Naive B cell (primary cell): Measurements from ENCODE around the gene ENPP3. TPM values are rescaled to one million over a fixed set of nuclear protein-coding genes. Genes with fewer than 3 reads are reported as not detected.

Source experiments
- ATAC-seq, 2 donors: fragments of 150-1000 bp; cut with Tn5 transposase; 2 replicates each; pipeline ENCODE4 v1.10.0; 2021; ENCODE audit warnings: low read depth in 2 of 2, mild to moderate bottlenecking in 2 of 2, moderate library complexity in 2 of 2
- DNase-seq: peaks from one replicate; pipeline ENCODE4 v3.0.0; 2022
- H3K27ac Mint-ChIP-seq, 6 donors: one replicate each; pipeline ENCODE4 v1.8.0; 2020 to 2022; ENCODE audit warnings: mild to moderate bottlenecking in 6 of 6, mixed read lengths in 6 of 6, moderate library complexity in 5 of 6, inconsistent platforms in 2 of 6
- H3K27me3 Mint-ChIP-seq, 3 donors: one replicate each; pipeline ENCODE4 v1.8.0; 2021 to 2022; ENCODE audit warnings: mixed read lengths in 3 of 3, mild to moderate bottlenecking in 1 of 3
- H3K36me3 Mint-ChIP-seq, 2 donors: one replicate each; pipeline ENCODE4 v1.8.0; 2020 to 2022; ENCODE audit warnings: mixed read lengths in 2 of 2, inconsistent platforms in 1 of 2, mild to moderate bottlenecking in 1 of 2
- H3K4me1 Mint-ChIP-seq, 3 donors: one replicate each; pipeline ENCODE4 v1.8.0; 2020 to 2022; ENCODE audit warnings: mixed read lengths in 3 of 3, inconsistent platforms in 1 of 3, mild to moderate bottlenecking in 1 of 3, moderate library complexity in 1 of 3
- H3K4me3 Mint-ChIP-seq, 8 donors: one replicate each; pipeline ENCODE4 v1.8.0; 2020 to 2022; ENCODE audit warnings: mild to moderate bottlenecking in 8 of 8, mixed read lengths in 8 of 8, moderate library complexity in 8 of 8, inconsistent platforms in 2 of 8
- H3K9me3 Mint-ChIP-seq, 7 donors: one replicate each; pipeline ENCODE4 v1.8.0; 2020 to 2022; ENCODE audit warnings: mixed read lengths in 7 of 7, mild to moderate bottlenecking in 5 of 7, inconsistent platforms in 2 of 7, moderate library complexity in 1 of 7
- polyA plus RNA-seq, 6 donors: library from polyadenylated mRNA; unstranded; fragments of 300-500 nt; fragmentation: Illumina TruSeq; gene quantifications; one replicate each; pipeline ENCODE4 v1.2.3, GENCODE V29; 2021; ENCODE audit warnings: low read depth in 6 of 6

ENPP3 gene
- under 1 TPM in 3 of 6 donors, not detected in 3; 0.18 to 0.73 (median 0.55) TPM for polyA plus RNA-seq

- Mint-ChIP-seq H3K9me3 (no peaks in the 10 kb centered on the region), H3K4me1 (peaks cover 20 to 26% (median 23%) of the 10 kb centered on the region in 3 donors), H3K4me3 (peak within 1 kb of the TSS in 1 of 8 donors; percentile 34), H3K27ac (peak within 1 kb of the TSS in 2 of 6 donors; percentile 93 to 95), H3K36me3 (no peaks in the 10 kb centered on the region), H3K27me3 (no peaks in the 10 kb centered on the region)
- ATAC-seq, result no peak
- DNase-seq, result no peak
Observed at GRCh38 chr6:131636880-131637792, at the start of gene ENPP3. Gene ENPP3 (plus strand): TSS chr6:131637302. CDS start chr6:131637385, 83 bp downstream.

DNA sequence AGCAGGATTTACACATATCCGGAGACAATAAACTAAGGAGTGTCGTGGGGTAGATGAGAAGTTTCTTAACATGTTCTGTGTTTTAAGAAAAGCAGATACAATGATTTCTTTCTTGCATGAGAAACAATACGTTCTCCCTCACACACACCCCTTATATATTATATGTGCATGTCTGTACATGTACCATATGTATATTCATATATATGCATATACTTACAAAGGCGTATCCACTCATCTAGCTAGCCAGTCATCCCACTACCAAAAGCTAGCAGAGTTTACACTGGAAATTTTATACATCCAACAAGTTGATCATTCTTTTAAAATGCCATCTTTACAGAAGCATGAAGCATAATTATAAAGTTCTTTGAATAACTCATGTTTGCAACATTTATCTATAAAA, 49.2 kb upstream of the ENPP3 start:
- H3K9me3 Mint-ChIP-seq, result no peaks in the 10 kb centered on the region
- DNase-seq, result no peak
- peaks cover 26 to 35% of the 10 kb centered on the region in 2 donors for H3K36me3 Mint-ChIP-seq
- H3K4me1 Mint-ChIP-seq, result no peaks in the 10 kb centered on the region
- H3K27ac Mint-ChIP-seq, result peak overlapping the region in 1 of 6 donors; percentile 14
- ATAC-seq, result no peak
- no peak overlapping the region for H3K4me3 Mint-ChIP-seq
- H3K27me3 Mint-ChIP-seq, result no peaks in the 10 kb centered on the region

GRCh38 chr6:131588643-131589042, 48.5 kb upstream of the ENPP3 start:
- Mint-ChIP-seq H3K27me3 (no peaks in the 10 kb centered on the region), H3K36me3 (peaks cover 26 to 37% of the 10 kb centered on the region in 2 donors), H3K4me3 (peak overlapping the region in 1 of 8 donors; percentile 46), H3K4me1 (no peaks in the 10 kb centered on the region), H3K27ac (peak overlapping the region in 1 of 6 donors; percentile 17), H3K9me3 (no peaks in the 10 kb centered on the region)
- no peak for ATAC-seq
- DNase-seq, result no peak

- Mint-ChIP-seq H3K36me3 (peaks cover 29 to 44% of the 10 kb centered on the region in 2 donors), H3K4me1 (no peaks in the 10 kb centered on the region), H3K27me3 (no peaks in the 10 kb centered on the region), H3K27ac (no peak overlapping the region), H3K4me3 (no peak overlapping the region), H3K9me3 (no peaks in the 10 kb centered on the region)
- no peak for DNase-seq
- no peak for ATAC-seq
Observed at GRCh38 chr6:131592935-131593334, 44.2 kb upstream of the ENPP3 start.

GRCh38 chr6:131594074-131594473, 43.0 kb upstream of the ENPP3 start:
- Mint-ChIP-seq H3K27me3 (no peaks in the 10 kb centered on the region), H3K4me1 (no peaks in the 10 kb centered on the region), H3K36me3 (peaks cover 20 to 35% of the 10 kb centered on the region in 2 donors), H3K27ac (no peak overlapping the region), H3K4me3 (no peak overlapping the region), H3K9me3 (no peaks in the 10 kb centered on the region)
- DNase-seq (no peak), ATAC-seq (no peak)

- ATAC-seq (peak in 1 of 2 donors; percentile 33), DNase-seq (no peak)
- Mint-ChIP-seq H3K4me3 (no peak overlapping the region), H3K36me3 (peaks cover 11 to 30% of the 10 kb centered on the region in 2 donors), H3K9me3 (no peaks in the 10 kb centered on the region), H3K4me1 (no peaks in the 10 kb centered on the region), H3K27me3 (no peaks in the 10 kb centered on the region), H3K27ac (peak overlapping the region in 1 of 6 donors; percentile 26)
Observed at GRCh38 chr6:131597446-131597845, 39.7 kb upstream of the ENPP3 start.

- Mint-ChIP-seq H3K4me3 (no peak overlapping the region), H3K4me1 (no peaks in the 10 kb centered on the region), H3K27me3 (no peaks in the 10 kb centered on the region), H3K9me3 (no peaks in the 10 kb centered on the region), H3K36me3 (peaks cover 1 to 24% of the 10 kb centered on the region in 2 donors), H3K27ac (no peak overlapping the region)
- DNase-seq (no peak), ATAC-seq (no peak)
Observed at GRCh38 chr6:131600716-131601115, 36.4 kb upstream of the ENPP3 start.

- Mint-ChIP-seq H3K4me1 (no peaks in the 10 kb centered on the region), H3K27me3 (no peaks in the 10 kb centered on the region), H3K4me3 (peak overlapping the region in 1 of 8 donors; percentile 16), H3K27ac (no peak overlapping the region), H3K36me3 (peaks cover 0 to 20% of the 10 kb centered on the region in 2 donors), H3K9me3 (no peaks in the 10 kb centered on the region)
- DNase-seq (no peak), ATAC-seq (no peak)
Observed at GRCh38 chr6:131602781-131603312, 34.3 kb upstream of the ENPP3 start.

DNA sequence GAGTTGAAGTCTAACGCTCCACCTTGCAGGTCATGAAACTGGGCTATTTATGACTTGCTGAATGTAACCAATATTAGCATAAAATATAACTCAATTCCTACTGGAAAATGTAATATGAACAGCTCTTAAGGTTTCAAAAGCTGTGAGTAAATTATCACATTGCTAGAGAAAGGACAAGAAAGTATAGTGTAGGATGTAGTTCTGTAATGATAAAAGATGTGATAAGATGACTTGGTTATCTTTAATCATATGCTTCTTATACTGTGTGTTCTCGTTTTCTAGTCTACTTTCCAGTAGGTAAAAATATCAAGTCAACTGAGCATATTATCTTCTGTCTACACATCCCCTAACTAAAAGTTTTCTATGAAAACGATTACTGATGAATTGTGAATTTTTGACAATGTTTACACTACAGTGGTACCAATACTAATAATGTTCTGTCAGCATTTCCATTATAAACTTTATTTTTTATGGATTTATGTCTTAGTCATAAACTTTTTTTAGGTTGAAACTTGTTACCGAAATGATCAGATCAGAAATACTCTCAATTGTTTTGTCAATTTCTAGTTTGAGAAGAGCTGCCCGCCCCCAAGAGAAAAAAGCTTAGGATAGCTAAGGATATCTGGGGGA, 23.7 kb upstream of the ENPP3 start:
- no peak overlapping the region for H3K4me3 Mint-ChIP-seq
- ATAC-seq, result no peak
- peaks cover 0 to 7% (median 6%) of the 10 kb centered on the region in 3 donors for H3K4me1 Mint-ChIP-seq
- no peak overlapping the region for H3K27ac Mint-ChIP-seq
- no peak for DNase-seq
- no peaks in the 10 kb centered on the region for H3K9me3 Mint-ChIP-seq
- no peaks in the 10 kb centered on the region for H3K27me3 Mint-ChIP-seq
- H3K36me3 Mint-ChIP-seq, result peaks cover 19 to 25% of the 10 kb centered on the region in 2 donors

DNA sequence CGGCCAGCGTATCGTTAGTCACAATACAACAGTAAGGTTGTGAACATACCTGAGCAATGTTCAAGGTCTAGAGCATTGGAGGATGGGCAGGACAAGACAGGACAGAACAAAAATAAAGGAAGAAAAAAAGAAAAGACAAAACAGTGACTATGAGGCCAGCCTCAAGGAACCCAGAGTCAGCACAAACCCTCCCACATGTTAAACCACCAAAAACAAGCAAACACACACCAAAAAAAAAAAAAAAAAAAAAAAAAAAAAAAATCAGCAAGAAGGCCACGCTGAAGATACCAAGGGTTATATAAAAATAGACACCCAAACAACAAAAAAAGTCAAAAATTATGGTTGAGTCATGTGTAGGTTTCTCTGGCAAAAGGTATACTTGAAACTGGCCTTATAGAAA, 21.8 kb upstream of the ENPP3 start:
- H3K4me1 Mint-ChIP-seq, result peaks cover 0 to 9% (median 5%) of the 10 kb centered on the region in 3 donors
- ATAC-seq (no peak), DNase-seq (no peak)
- no peaks in the 10 kb centered on the region for H3K9me3 Mint-ChIP-seq
- H3K4me3 Mint-ChIP-seq, result no peak overlapping the region
- peaks cover 17% of the 10 kb centered on the region in 2 donors for H3K36me3 Mint-ChIP-seq
- H3K27me3 Mint-ChIP-seq, result no peaks in the 10 kb centered on the region
- H3K27ac Mint-ChIP-seq, result peak overlapping the region in 1 of 6 donors; percentile 93

- DNase-seq (peak; percentile 93), ATAC-seq (peak; percentile 90 to 92)
- Mint-ChIP-seq H3K4me3 (peak within 1 kb of the TSS; percentile 97 to 100 (median 98)), H3K36me3 (peaks cover 0 to 6% of the 10 kb centered on the region in 2 donors), H3K27ac (peak within 1 kb of the TSS; percentile 76 to 98 (median 94)), H3K9me3 (no peaks in the 10 kb centered on the region), H3K4me1 (peaks cover 21 to 30% (median 25%) of the 10 kb centered on the region in 3 donors), H3K27me3 (no peaks in the 10 kb centered on the region)
Observed at GRCh38 chr6:131627724-131628682, 9.1 kb upstream of the ENPP3 start, which contains the start of gene MED23. Gene MED23 (minus strand): TSS chr6:131628242. CDS start chr6:131628049, 193 bp downstream.

DNA sequence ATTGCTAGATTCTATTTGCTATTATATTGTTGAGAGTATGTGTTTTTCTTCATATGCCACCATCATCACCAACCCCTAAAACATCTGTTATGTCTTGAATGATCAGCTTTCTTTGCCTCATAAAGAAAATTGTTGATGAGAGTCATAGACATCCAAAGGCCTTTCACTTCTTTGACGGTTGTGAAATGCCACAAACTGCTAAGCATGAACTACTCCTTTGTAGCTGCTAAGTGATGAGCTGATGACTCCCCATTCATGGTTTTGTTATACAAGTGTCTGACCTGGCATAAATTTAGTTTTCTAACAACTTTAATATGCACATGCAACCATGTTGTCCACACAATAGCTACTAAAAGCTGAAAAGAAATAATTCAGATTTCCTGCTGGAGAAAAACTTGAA, 8.4 kb upstream of the ENPP3 start:
- H3K4me1 Mint-ChIP-seq, result peaks cover 18 to 30% (median 25%) of the 10 kb centered on the region in 3 donors
- no peak for DNase-seq
- no peak for ATAC-seq
- peak overlapping the region; percentile 97 to 100 (median 98) for H3K4me3 Mint-ChIP-seq
- H3K27me3 Mint-ChIP-seq, result no peaks in the 10 kb centered on the region
- H3K36me3 Mint-ChIP-seq, result peaks cover 0 to 6% of the 10 kb centered on the region in 2 donors
- no peaks in the 10 kb centered on the region for H3K9me3 Mint-ChIP-seq
- H3K27ac Mint-ChIP-seq, result peak overlapping the region in 3 of 6 donors; percentile 94 to 95 (median 94)
